ENCODE data around the gene ARSA. TPM values are rescaled to one million over a fixed set of nuclear protein-coding genes. Genes with fewer than 3 reads are reported as not detected.
"Not testable (repeated sequence)": the region's sequence is repeated elsewhere in the genome, so short reads cannot be mapped to it uniquely, and the experiment has no call there.

The ARSA gene
- polyA plus RNA-seq, 1 donor (not counting 4 experiments of a cell fraction or from before 2014, with no cell fraction given), result 12.1 TPM

DNA sequence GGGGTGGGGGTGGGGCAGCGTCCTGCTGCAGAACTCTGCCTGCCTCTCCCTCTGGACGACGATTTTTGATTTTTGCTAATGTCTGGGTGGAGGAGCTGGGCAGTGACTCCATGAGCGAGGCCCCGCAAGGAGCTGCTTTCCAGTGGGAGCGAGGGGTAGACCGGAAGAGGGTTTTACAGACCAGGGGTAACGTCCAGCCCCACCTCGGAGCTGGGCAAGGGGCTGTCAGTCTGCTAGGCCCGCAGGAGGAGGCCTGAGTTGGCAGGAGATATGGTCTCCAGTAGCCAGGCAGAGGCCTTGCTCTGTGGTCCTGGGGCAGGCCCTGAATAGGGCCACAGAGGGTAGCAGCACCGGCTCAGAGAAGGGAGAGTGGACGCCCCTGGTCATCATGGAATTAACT is 18.4 kb downstream of the ARSA start:
- Histone ChIP-seq H3K4me1 (ENCODE audit: control insufficient read depth, extremely low read depth, insufficient read depth, low read length) (peaks cover 2% of the 10 kb centered on the region), H3K27me3 (ENCODE audit: control insufficient read depth, extremely low read depth, insufficient read depth, low read length) (peaks cover 18% of the 10 kb centered on the region), H3K9ac (ENCODE audit: control insufficient read depth, extremely low read depth, insufficient read depth, low read length) (no peak overlapping the region), H3K79me2 (ENCODE audit: control insufficient read depth, insufficient read depth, low read length) (no peaks in the 10 kb centered on the region), H3K4me3 (ENCODE audit: control insufficient read depth in 2 of 3, extremely low read depth in 1 of 3, insufficient read depth in 2 of 3, low read depth in 1 of 3, low read length in 3 of 3) (no peak overlapping the region), H3K9me3 (ENCODE audit: control insufficient read depth, low read depth, low read length) (no peaks in the 10 kb centered on the region), H3K9me1 (ENCODE audit: control insufficient read depth, extremely low read depth, insufficient read depth, low read length) (no peaks in the 10 kb centered on the region), H2AFZ (ENCODE audit: control insufficient read depth, low read length) (no peak overlapping the region), H3K4me2 (ENCODE audit: control insufficient read depth, extremely low read depth, insufficient read depth, low read depth, low read length) (no peak overlapping the region), H3K36me3 (ENCODE audit: control insufficient read depth in 2 of 2, extremely low read depth in 1 of 2, insufficient read depth in 2 of 2, low read length in 2 of 2) (no peaks in the 10 kb centered on the region), H4K20me1 (ENCODE audit: control insufficient read depth, extremely low read depth, insufficient read depth, low read length) (no peaks in the 10 kb centered on the region), H3K27ac (ENCODE audit: control insufficient read depth, insufficient read depth, low read length) (no peak overlapping the region)
- DNase-seq (ENCODE audit: low read depth, low spot score) (no peak), FAIRE-seq (no peak)
- no peak for TF ChIP-seq EZH2 (IDR thresholded peaks at IDR 0.05; ENCODE audit: low read length)
- TF ChIP-seq, protein P1, sequence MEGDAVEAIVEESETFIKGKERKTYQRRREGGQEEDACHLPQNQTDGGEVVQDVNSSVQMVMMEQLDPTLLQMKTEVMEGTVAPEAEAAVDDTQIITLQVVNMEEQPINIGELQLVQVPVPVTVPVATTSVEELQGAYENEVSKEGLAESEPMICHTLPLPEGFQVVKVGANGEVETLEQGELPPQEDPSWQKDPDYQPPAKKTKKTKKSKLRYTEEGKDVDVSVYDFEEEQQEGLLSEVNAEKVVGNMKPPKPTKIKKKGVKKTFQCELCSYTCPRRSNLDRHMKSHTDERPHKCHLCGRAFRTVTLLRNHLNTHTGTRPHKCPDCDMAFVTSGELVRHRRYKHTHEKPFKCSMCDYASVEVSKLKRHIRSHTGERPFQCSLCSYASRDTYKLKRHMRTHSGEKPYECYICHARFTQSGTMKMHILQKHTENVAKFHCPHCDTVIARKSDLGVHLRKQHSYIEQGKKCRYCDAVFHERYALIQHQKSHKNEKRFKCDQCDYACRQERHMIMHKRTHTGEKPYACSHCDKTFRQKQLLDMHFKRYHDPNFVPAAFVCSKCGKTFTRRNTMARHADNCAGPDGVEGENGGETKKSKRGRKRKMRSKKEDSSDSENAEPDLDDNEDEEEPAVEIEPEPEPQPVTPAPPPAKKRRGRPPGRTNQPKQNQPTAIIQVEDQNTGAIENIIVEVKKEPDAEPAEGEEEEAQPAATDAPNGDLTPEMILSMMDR (optimal IDR thresholded peaks at IDR 0.05 in 1 of 3, IDR thresholded peaks at IDR 0.05 in 1 of 3, conservative IDR thresholded peaks at IDR 0.05 in 1 of 3; ENCODE audit: extremely low read depth in 1 of 3, insufficient read depth in 2 of 3, low read length in 3 of 3), result no peak
- dilution Hi-C loops (cut with MboI; ENCODE audit: extremely low pct_ligation_motif_present, low sequenced_read_pairs), result no loop called here

DNA sequence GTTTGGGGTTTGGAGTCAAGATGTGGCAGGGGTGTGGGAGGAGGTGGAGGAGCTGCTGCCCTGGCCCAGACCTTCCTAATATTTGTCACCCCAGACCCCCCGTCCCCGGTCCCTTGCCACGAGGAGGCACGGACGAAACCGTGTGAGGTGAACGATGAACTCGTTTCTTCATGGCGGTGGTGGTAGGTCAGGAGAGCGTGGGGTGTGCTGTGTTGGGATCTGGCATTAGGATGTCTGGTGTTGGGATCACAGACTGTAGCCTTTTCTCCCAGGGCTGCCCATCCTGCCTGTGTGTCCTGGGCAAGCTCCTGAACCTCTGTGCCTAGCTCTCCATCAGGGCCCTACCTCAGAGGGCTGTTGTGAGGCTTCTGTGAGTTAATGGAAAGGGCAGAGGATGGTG is 19.0 kb downstream of the ARSA start:
- Histone ChIP-seq H3K4me2 (ENCODE audit: control insufficient read depth, extremely low read depth, insufficient read depth, low read depth, low read length) (no peak overlapping the region), H3K27ac (ENCODE audit: control insufficient read depth, insufficient read depth, low read length) (no peak overlapping the region), H3K4me3 (ENCODE audit: control insufficient read depth in 2 of 3, extremely low read depth in 1 of 3, insufficient read depth in 2 of 3, low read depth in 1 of 3, low read length in 3 of 3) (no peak overlapping the region), H3K9ac (ENCODE audit: control insufficient read depth, extremely low read depth, insufficient read depth, low read length) (no peak overlapping the region), H4K20me1 (ENCODE audit: control insufficient read depth, extremely low read depth, insufficient read depth, low read length) (no peaks in the 10 kb centered on the region), H3K36me3 (ENCODE audit: control insufficient read depth in 2 of 2, extremely low read depth in 1 of 2, insufficient read depth in 2 of 2, low read length in 2 of 2) (no peaks in the 10 kb centered on the region), H2AFZ (ENCODE audit: control insufficient read depth, low read length) (no peak overlapping the region), H3K4me1 (ENCODE audit: control insufficient read depth, extremely low read depth, insufficient read depth, low read length) (peaks cover 2% of the 10 kb centered on the region), H3K27me3 (ENCODE audit: control insufficient read depth, extremely low read depth, insufficient read depth, low read length) (peaks cover 23% of the 10 kb centered on the region), H3K9me3 (ENCODE audit: control insufficient read depth, low read depth, low read length) (no peaks in the 10 kb centered on the region), H3K79me2 (ENCODE audit: control insufficient read depth, insufficient read depth, low read length) (no peaks in the 10 kb centered on the region), H3K9me1 (ENCODE audit: control insufficient read depth, extremely low read depth, insufficient read depth, low read length) (no peaks in the 10 kb centered on the region)
- no peak for TF ChIP-seq EZH2 (IDR thresholded peaks at IDR 0.05; ENCODE audit: low read length)
- TF ChIP-seq, protein P1 (optimal IDR thresholded peaks at IDR 0.05 in 1 of 3, IDR thresholded peaks at IDR 0.05 in 1 of 3, conservative IDR thresholded peaks at IDR 0.05 in 1 of 3; ENCODE audit: extremely low read depth in 1 of 3, insufficient read depth in 2 of 3, low read length in 3 of 3), result no peak
- DNase-seq (ENCODE audit: low read depth, low spot score) (no peak), FAIRE-seq (no peak)
- dilution Hi-C loops (cut with MboI; ENCODE audit: extremely low pct_ligation_motif_present, low sequenced_read_pairs), result no loop called here

DNA sequence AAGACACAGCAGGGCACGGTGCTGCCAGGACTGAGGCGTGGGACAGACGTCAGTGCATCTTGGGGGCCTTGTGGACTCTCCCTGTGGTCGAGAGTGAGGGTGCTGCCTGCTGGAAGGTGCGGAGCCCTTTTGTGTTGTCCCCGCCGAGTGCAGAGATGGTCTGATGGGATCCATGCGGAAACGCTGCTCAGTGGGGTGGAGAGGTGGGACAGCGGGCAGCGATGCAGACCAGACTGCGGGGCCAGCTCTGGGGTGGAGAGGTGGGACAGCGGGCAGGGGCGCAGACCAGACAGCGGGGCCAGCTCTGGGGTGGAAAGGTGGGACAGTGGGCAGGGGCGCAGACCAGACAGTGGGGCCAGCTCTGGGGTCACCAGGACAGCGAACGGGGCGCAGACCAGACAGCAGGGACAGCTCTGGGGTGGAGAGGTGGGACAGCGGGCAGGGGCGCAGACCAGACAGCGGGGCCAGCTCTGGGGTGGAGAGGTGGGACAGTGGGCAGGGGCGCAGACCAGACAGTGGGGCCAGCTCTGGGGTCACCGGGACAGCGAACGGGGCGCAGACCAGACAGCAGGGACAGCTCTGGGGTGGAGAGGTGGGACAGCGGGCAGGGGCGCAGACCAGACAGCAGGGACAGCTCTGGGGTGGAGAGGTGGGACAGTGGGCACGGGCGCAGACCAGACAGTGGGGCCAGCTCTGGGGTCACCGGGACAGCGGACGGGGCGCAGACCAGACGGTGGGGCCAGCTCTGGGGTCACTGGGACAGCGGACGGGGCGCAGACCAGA is 19.7 kb downstream of the ARSA start:
- dilution Hi-C loops (cut with MboI; ENCODE audit: extremely low pct_ligation_motif_present, low sequenced_read_pairs); H2AFZ ChIP-seq (ENCODE audit: control insufficient read depth, low read length); H3K36me3 ChIP-seq (ENCODE audit: control insufficient read depth in 2 of 2, extremely low read depth in 1 of 2, insufficient read depth in 2 of 2, low read length in 2 of 2); H3K79me2 ChIP-seq (ENCODE audit: control insufficient read depth, insufficient read depth, low read length); H3K4me3 ChIP-seq (ENCODE audit: control insufficient read depth in 2 of 3, extremely low read depth in 1 of 3, insufficient read depth in 2 of 3, low read depth in 1 of 3, low read length in 3 of 3); H3K9me1 ChIP-seq (ENCODE audit: control insufficient read depth, extremely low read depth, insufficient read depth, low read length); DNase-seq (ENCODE audit: low read depth, low spot score); H3K27ac ChIP-seq (ENCODE audit: control insufficient read depth, insufficient read depth, low read length); H3K4me1 ChIP-seq (ENCODE audit: control insufficient read depth, extremely low read depth, insufficient read depth, low read length); H4K20me1 ChIP-seq (ENCODE audit: control insufficient read depth, extremely low read depth, insufficient read depth, low read length); H3K9me3 ChIP-seq (ENCODE audit: control insufficient read depth, low read depth, low read length); FAIRE-seq; H3K9ac ChIP-seq (ENCODE audit: control insufficient read depth, extremely low read depth, insufficient read depth, low read length); H3K4me2 ChIP-seq (ENCODE audit: control insufficient read depth, extremely low read depth, insufficient read depth, low read depth, low read length): not testable (repeated sequence)
- peaks cover 30% of the 10 kb centered on the region for H3K27me3 ChIP-seq (ENCODE audit: control insufficient read depth, extremely low read depth, insufficient read depth, low read length)

Data from keratinocyte (primary cell).